CD14-positive monocyte (primary cell): ENCODE measurements around the gene C5AR2. TPM values are rescaled to one million over a fixed set of nuclear protein-coding genes. Genes with fewer than 3 reads are reported as not detected.

ENCODE experiments used
- DNase-seq, 3 donors: peaks; one replicate each; pipeline ENCODE4 v3.0.0-alpha.2; 2011 to 2022
- H2AFZ ChIP-seq: 2 replicates; pipeline ENCODE4 v1.6.0; 2012; ENCODE audit warnings: mild to moderate bottlenecking, low read depth, low read length, inconsistent platforms; ENCODE audit not compliant: insufficient read depth, poor library complexity, severe bottlenecking
- H3K27ac ChIP-seq, 2 donors: 1 replicate in 1 of 2; 2 replicates in 1 of 2; pipeline ENCODE4 v1.5.1; 2012 to 2013; ENCODE audit warnings: low read length in 2 of 2, control low read depth in 1 of 2, inconsistent platforms in 1 of 2, low read depth in 1 of 2, mild to moderate bottlenecking in 1 of 2
- H3K27me3 ChIP-seq, 2 donors: one replicate each; pipeline versions ENCODE4 v1.6.0 to v1.6.1; 2011 to 2013; ENCODE audit warnings: low read length in 2 of 2; ENCODE audit not compliant: control insufficient read depth in 2 of 2, insufficient read depth in 2 of 2
- H3K36me3 ChIP-seq, 2 donors: replicated peaks in 1 of 2; 1 replicate in 1 of 2; 2 replicates in 1 of 2; pipeline versions ENCODE4 v1.5.1 to v1.6.1; 2012 to 2013; ENCODE audit warnings: low read length in 2 of 2, control low read depth in 1 of 2, inconsistent platforms in 1 of 2, mild to moderate bottlenecking in 1 of 2; ENCODE audit not compliant: insufficient read depth in 2 of 2, control insufficient read depth in 1 of 2
- H3K4me1 ChIP-seq, 2 donors: 1 replicate in 1 of 2; 2 replicates in 1 of 2; pipeline versions ENCODE4 v1.5.1 to v1.6.1; 2012 to 2013; ENCODE audit warnings: low read length in 2 of 2, control low read depth in 1 of 2, inconsistent platforms in 1 of 2, mild to moderate bottlenecking in 1 of 2, moderate library complexity in 1 of 2; ENCODE audit not compliant: insufficient read depth in 2 of 2, control insufficient read depth in 1 of 2
- H3K4me2 ChIP-seq: replicated peaks from 2 replicates; pipeline ENCODE3; 2012; ENCODE audit warnings: low read length, moderate library complexity, mild to moderate bottlenecking; ENCODE audit not compliant: poor library complexity, severe bottlenecking; ENCODE audit errors: extremely low read depth
- H3K4me3 ChIP-seq, 3 experiments: fragments of 200-600 bp in 1 of 3; sonication (generic) in 1 of 3; replicated peaks in 1 of 3; 1 replicate in 2 of 3; 2 replicates in 1 of 3; pipeline ENCODE4 v1.5.1; 2011 to 2013; ENCODE audit warnings: low read length in 3 of 3, mild to moderate bottlenecking in 3 of 3, control low read depth in 2 of 3, low read depth in 2 of 3, inconsistent platforms in 1 of 3, moderate library complexity in 1 of 3
- H3K79me2 ChIP-seq: 2 replicates; pipeline ENCODE4 v1.6.0; 2012; ENCODE audit warnings: mild to moderate bottlenecking, control low read depth, inconsistent platforms, low read length, moderate library complexity; ENCODE audit not compliant: insufficient read depth
- H3K9ac ChIP-seq: 2 replicates; pipeline ENCODE4 v1.6.0; 2017; ENCODE audit warnings: low read length, mild to moderate bottlenecking; ENCODE audit not compliant: insufficient read depth, poor library complexity, severe bottlenecking
- H3K9me3 ChIP-seq, 2 donors: replicated peaks in 1 of 2; 1 replicate in 1 of 2; 2 replicates in 1 of 2; pipeline versions ENCODE4 v1.5.1 to v1.6.1; 2012 to 2013; ENCODE audit warnings: low read length in 2 of 2, control low read depth in 1 of 2; ENCODE audit not compliant: control insufficient read depth in 1 of 2, insufficient read depth in 1 of 2
- H4K20me1 ChIP-seq: 2 replicates; pipeline ENCODE4 v1.6.0; 2012; ENCODE audit warnings: mild to moderate bottlenecking, low read length, control low read depth, moderate library complexity; ENCODE audit not compliant: insufficient read depth
- H3K27ac Mint-ChIP-seq, 7 donors: one replicate each; pipeline ENCODE4 v1.8.0; 2020; ENCODE audit warnings: mild to moderate bottlenecking in 7 of 7, mixed read lengths in 7 of 7, moderate library complexity in 6 of 7, inconsistent platforms in 2 of 7
- H3K27me3 Mint-ChIP-seq, 3 donors: one replicate each; pipeline ENCODE4 v1.8.0; 2021 to 2022; ENCODE audit warnings: low read depth in 3 of 3, mild to moderate bottlenecking in 3 of 3, mixed read lengths in 3 of 3, moderate library complexity in 3 of 3, inconsistent platforms in 1 of 3
- H3K36me3 Mint-ChIP-seq, 2 donors: one replicate each; pipeline ENCODE4 v1.8.0; 2020; ENCODE audit warnings: mixed read lengths in 2 of 2, inconsistent platforms in 1 of 2, mild to moderate bottlenecking in 1 of 2
- H3K4me1 Mint-ChIP-seq: one replicate; pipeline ENCODE4 v1.8.0; 2020; ENCODE audit warnings: mild to moderate bottlenecking, mixed read lengths
- H3K4me3 Mint-ChIP-seq, 2 donors: one replicate each; pipeline ENCODE4 v1.8.0; 2020; ENCODE audit warnings: mild to moderate bottlenecking in 2 of 2, mixed read lengths in 2 of 2, moderate library complexity in 1 of 2
- H3K9me3 Mint-ChIP-seq, 7 donors: one replicate each; pipeline ENCODE4 v1.8.0; 2020 to 2022; ENCODE audit warnings: mixed read lengths in 7 of 7, mild to moderate bottlenecking in 6 of 7, moderate library complexity in 6 of 7, inconsistent platforms in 2 of 7
- CTCF ChIP-seq: fragments of 200-600 bp; IDR thresholded peaks from one replicate; pipeline ENCODE4 v1.8.0; 2022; ENCODE audit warnings: antibody characterized with exemption, mild to moderate bottlenecking
- WGBS: methylation state at CpG from one replicate; pipeline ENCODE4 v1.1.5; 2013; ENCODE audit warnings: missing lambda C conversion rate; ENCODE audit not compliant: insufficient coverage; 5-methylcytosine and 5-hydroxymethylcytosine counted together
- intact Hi-C, 2 donors: fragments of 100-400 bp; cut with micrococcal nuclease; formaldehyde crosslinking; loops; one replicate each; pipeline versions ENCODE4 v1.15.0 to v1.15.1; 2023
- polyA plus RNA-seq, 3 donors: library from polyadenylated mRNA; depleted of rRNA in 1 of 3; unstranded in 2 of 3; stranded (reverse) in 1 of 3; fragments of 300-500 nt in 2 of 3; fragments of >200 nt in 1 of 3; fragmentation: Illumina TruSeq in 2 of 3; gene quantifications; 1 replicate in 2 of 3; 2 replicates in 1 of 3; pipeline ENCODE4 v1.2.3, GENCODE V29; 2012 to 2021

The C5AR2 gene
- polyA plus RNA-seq, 3 donors: 2.4 to 46.9 (median 4.3) TPM

GRCh38 chr19:47323872-47324271 lies 8.1 kb upstream of the C5AR2 start:
- H3K4me1 Mint-ChIP-seq: peaks cover 65% of the 10 kb centered on the region
- TF ChIP-seq CTCF: no peak
- H3K4me1 ChIP-seq: peaks cover 54 to 74% of the 10 kb centered on the region in 2 donors
- H3K27ac Mint-ChIP-seq: peak overlapping the region; percentile 89 to 99 (median 93)
- H3K9me3 Mint-ChIP-seq: peaks cover 0 to 12% (median 4%) of the 10 kb centered on the region in 7 donors
- peak overlapping the region; percentile 61 to 77 for H3K4me3 Mint-ChIP-seq
- H4K20me1 ChIP-seq: peaks cover 32% of the 10 kb centered on the region
- no peak overlapping the region for H2AFZ ChIP-seq
- peak overlapping the region in 2 of 3 experiments; percentile 7 to 55 for H3K4me3 ChIP-seq
- peaks cover 2 to 5% (median 2%) of the 10 kb centered on the region in 3 donors for H3K27me3 Mint-ChIP-seq
- H3K9me3 ChIP-seq: no peaks in the 10 kb centered on the region
- H3K79me2 ChIP-seq: peaks cover 18% of the 10 kb centered on the region
- intact Hi-C loops: loop anchor here in 1 of 2 donors (1.0 to 2.0 kb wide), 2 partner anchors 9 to 15 kb away; partner anchors contain the start of gene C5AR1
- H3K36me3 ChIP-seq: peaks cover 22 to 29% of the 10 kb centered on the region in 2 donors
- H3K9ac ChIP-seq: peak overlapping the region; percentile 46
- peak overlapping the region; percentile 64 for H3K4me2 ChIP-seq
- H3K36me3 Mint-ChIP-seq: peaks cover 28 to 38% of the 10 kb centered on the region in 2 donors
- H3K27ac ChIP-seq: peak overlapping the region; percentile 73 to 91
- peak in 1 of 3 donors; percentile 8 for DNase-seq
- no peaks in the 10 kb centered on the region for H3K27me3 ChIP-seq
- 78% methylated on average over 12 of the region's 12 CpGs for WGBS

GRCh38 chr19:47324502-47324901 lies 7.5 kb upstream of the C5AR2 start:
- Histone ChIP-seq H3K27ac (peak overlapping the region; percentile 73 to 91), H2AFZ (no peak overlapping the region), H3K27me3 (no peaks in the 10 kb centered on the region), H3K4me3 (peak overlapping the region in 1 of 3 experiments; percentile 55), H3K9ac (peak overlapping the region; percentile 46), H3K4me1 (peaks cover 59 to 77% of the 10 kb centered on the region in 2 donors), H3K9me3 (no peaks in the 10 kb centered on the region), H4K20me1 (peaks cover 26% of the 10 kb centered on the region), H3K79me2 (peaks cover 16% of the 10 kb centered on the region), H3K4me2 (peak overlapping the region; percentile 64), H3K36me3 (peaks cover 21 to 23% of the 10 kb centered on the region in 2 donors)
- no CpG with 5 or more reads among the region's 9 CpGs for WGBS
- no peak for TF ChIP-seq CTCF
- Mint-ChIP-seq H3K27me3 (peaks cover 2 to 3% (median 2%) of the 10 kb centered on the region in 3 donors), H3K27ac (peak overlapping the region; percentile 89 to 99 (median 93)), H3K4me1 (peaks cover 63% of the 10 kb centered on the region), H3K9me3 (peaks cover 0 to 12% (median 2%) of the 10 kb centered on the region in 7 donors), H3K36me3 (peaks cover 21 to 32% of the 10 kb centered on the region in 2 donors), H3K4me3 (peak overlapping the region; percentile 61 to 77)
- intact Hi-C loops: loop anchor here in 1 of 2 donors (1.0 to 2.0 kb wide), 2 partner anchors 9 to 16 kb away; partner anchors contain the start of gene C5AR1
- peak; percentile 94 to 97 (median 96) for DNase-seq
